Measurements from ENCODE around the gene BAD. TPM values are rescaled to one million over a fixed set of nuclear protein-coding genes. Genes with fewer than 3 reads are reported as not detected.
"Not testable (repeated sequence)": the region's sequence is repeated elsewhere in the genome, so short reads cannot be mapped to it uniquely, and the experiment has no call there.

Gene BAD
- 121 and 150 TPM in 2 replicates for total RNA-seq

GRCh38 chr11:64284048-64284961 is at the start of gene BAD:
TSS of gene BAD (minus strand) at chr11:64284665. CDS start at chr11:64284368, 297 bp downstream.
- no peak for DNase-seq (ENCODE audit: extremely low read depth, low read depth, low spot score)

GRCh38 chr11:64333556-64333955 is 49.1 kb upstream of the BAD start:
- no peak for DNase-seq (ENCODE audit: extremely low read depth, low read depth, low spot score)

DNA sequence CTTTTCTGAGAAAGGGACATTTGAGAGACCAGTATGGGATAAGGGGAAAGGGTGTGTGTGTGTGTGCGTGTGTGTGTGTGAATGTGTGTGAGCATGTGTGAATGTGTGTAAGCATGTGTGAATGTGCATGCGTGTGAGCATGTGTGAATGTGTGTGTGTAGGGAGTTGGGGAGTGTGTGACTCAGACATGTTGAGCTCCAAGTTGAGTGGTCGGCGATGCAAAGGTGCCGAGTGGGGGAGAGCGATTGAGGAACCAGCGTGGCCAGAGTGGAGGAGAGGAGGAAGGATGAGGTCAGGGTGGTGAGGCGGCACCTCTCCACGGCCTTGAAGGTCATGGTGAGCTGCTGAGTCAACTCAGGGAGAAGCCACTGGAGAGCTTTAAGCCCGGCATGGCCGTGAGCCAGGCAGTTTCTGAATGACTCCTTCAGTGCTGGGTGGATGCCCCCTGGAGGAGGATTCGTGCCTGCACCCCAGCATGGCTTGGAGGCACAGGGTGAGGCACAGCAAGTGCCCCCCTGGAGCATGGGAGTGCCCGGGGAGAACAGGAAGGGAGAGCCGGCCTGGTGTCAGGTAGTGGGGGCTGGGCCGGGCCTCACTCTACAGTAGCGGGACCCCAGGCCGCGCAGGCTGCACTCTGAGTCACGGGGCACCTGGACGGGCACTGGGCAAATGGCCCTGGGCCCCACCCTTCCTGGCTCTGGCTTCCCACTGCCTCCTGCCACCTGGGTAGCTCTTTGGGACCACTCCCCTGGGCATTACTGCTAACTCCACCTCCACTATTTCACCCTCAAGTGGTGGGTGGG is 47.3 kb upstream of the BAD start:
- DNase-seq (ENCODE audit: extremely low read depth, low read depth, low spot score): peak; percentile 42

DNA sequence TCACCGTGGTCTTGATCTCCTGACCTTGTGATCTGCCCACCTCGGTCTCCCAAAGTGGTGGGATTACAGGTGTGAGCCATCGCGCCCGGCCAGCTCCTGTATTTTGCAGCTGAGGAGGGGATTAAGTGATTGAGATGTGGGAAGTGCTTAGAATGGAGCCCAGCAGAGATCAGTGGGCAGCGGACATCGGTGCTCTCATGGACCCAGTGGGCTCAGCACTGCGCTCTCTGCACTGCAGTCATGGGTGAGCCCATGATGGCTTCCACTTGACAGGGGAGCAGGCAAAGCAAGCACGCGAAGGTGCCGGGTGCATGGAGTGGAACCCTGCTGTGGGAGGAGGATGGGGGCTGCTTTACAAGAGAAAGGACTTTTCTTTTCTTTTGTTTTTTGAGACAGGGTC is 46.4 kb upstream of the BAD start:
- DNase-seq (ENCODE audit: extremely low read depth, low read depth, low spot score): no peak

- DNase-seq (ENCODE audit: extremely low read depth, low read depth, low spot score): no peak
Measured at GRCh38 chr11:64327993-64328392, 43.5 kb upstream of the BAD start.

DNA sequence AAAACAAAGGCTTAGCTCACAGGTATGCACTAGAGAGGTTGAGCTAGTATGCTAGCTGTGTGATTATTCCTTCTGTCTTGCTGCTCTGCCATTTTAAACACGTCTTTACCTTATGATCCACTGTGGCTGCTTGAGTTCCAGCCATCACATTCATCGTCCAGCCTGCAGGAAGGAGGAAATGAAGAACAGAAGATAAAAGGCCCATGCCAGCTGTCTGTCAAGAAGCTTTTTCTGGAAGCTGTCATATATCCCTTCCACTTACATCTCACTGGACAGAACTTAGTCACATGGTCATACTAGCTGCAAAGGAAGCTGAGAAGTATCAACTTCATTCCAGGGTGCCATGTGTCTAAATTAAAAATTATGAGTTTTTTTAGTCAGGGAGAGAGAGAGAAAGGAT is 42.9 kb upstream of the BAD start:
- no peak for DNase-seq (ENCODE audit: extremely low read depth, low read depth, low spot score)

- DNase-seq (ENCODE audit: extremely low read depth, low read depth, low spot score): no peak
Measured at GRCh38 chr11:64324692-64325469, 40.4 kb upstream of the BAD start.

DNA sequence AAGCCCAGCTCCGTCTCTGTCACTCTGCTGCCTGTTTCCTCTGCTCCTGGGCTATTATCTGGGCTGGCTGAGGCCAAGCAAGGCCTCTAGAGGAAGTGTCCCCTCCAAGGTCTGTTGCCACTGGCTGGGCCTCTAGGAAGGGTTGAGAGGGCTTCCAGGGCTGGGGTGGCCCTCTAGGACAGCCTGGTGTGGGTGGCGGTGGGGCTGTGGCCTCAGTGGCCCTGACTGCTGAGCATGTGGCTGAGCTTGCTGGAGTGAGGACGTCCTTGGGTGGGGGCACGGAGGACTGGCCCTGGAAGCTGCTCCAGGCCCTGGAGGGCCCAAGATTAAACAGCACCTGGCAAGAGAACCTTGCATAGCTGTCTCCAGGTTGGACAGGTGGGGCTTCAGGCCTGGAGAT is 39.5 kb upstream of the BAD start:
- not testable (repeated sequence) for DNase-seq (ENCODE audit: extremely low read depth, low read depth, low spot score)

DNA sequence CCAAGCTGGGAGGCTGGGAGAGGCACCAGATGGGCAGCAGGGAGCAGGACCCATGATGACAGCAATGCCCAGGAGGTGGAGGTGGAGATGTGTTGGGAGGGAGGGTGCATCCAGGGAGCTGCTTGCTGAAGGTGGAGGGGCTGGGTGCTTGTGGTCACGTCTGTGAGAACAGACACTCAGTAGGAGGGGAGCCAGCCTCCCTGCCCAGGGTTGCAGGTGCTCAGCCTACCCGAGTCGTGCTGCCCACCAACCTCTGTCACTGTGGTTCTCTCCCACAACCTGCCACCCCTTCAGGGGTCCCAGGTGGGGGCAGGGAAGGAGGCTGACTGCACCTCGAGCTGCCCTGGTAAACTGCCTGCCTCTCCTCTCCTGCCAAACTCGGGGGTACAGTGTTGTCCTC is 38.9 kb upstream of the BAD start:
- DNase-seq (ENCODE audit: extremely low read depth, low read depth, low spot score): no peak

GRCh38 chr11:64322925-64323260 is 38.4 kb upstream of the BAD start:
- no peak for DNase-seq (ENCODE audit: extremely low read depth, low read depth, low spot score)

DNA sequence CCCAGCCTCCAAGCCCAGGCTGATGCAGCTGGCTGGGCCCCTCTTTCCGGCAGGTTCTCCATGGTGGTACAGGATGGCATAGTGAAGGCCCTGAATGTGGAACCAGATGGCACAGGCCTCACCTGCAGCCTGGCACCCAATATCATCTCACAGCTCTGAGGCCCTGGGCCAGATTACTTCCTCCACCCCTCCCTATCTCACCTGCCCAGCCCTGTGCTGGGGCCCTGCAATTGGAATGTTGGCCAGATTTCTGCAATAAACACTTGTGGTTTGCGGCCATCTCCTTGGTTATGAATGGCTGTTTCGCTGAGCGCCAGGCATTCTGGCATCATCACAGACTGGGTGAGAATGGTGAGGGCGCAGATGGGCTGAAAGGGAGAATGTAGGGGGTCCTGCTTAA is 37.1 kb upstream of the BAD start:
- DNase-seq (ENCODE audit: extremely low read depth, low read depth, low spot score): no peak

DNA sequence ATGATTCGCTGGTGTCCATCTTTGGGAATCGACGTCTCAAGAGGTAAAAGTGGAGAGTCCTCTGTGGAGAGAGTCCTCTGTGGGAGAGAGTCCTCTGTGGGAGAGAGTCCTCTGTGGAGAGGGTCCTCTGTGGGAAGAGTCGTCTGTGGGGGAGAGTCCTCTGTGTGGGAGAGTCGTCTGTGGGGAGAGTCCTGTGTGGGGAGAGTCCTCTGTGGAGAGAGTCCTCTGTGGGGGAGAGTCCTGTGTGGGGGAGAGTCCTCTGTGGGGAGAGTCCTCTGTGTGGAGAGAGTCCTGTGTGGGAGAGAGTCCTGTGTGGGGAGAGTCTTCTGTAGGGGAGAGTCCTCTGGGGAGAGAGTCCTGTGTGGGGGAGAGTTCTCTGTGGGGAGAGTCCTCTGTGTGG is 36.6 kb upstream of the BAD start:
- no peak for DNase-seq (ENCODE audit: extremely low read depth, low read depth, low spot score)

DNA sequence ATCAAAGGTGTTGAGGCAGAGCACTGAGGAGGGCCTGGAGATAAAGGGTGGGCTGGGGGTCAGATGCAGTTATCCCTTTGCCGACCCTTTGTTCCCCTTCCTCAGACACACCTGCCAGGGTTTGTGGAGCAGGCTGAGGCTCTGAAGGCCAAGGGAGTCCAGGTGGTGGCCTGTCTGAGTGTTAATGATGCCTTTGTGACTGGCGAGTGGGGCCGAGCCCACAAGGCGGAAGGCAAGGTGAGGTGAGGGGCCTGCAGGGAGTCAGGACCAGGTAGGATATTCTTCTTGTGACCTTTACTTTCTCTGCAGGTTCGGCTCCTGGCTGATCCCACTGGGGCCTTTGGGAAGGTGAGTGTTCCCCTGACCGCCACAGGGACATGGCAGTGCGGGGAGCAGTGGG is 36.1 kb upstream of the BAD start:
- DNase-seq (ENCODE audit: extremely low read depth, low read depth, low spot score): no peak

- no peak for DNase-seq (ENCODE audit: extremely low read depth, low read depth, low spot score)
Measured at GRCh38 chr11:64318766-64319761, 34.6 kb upstream of the BAD start.

DNA sequence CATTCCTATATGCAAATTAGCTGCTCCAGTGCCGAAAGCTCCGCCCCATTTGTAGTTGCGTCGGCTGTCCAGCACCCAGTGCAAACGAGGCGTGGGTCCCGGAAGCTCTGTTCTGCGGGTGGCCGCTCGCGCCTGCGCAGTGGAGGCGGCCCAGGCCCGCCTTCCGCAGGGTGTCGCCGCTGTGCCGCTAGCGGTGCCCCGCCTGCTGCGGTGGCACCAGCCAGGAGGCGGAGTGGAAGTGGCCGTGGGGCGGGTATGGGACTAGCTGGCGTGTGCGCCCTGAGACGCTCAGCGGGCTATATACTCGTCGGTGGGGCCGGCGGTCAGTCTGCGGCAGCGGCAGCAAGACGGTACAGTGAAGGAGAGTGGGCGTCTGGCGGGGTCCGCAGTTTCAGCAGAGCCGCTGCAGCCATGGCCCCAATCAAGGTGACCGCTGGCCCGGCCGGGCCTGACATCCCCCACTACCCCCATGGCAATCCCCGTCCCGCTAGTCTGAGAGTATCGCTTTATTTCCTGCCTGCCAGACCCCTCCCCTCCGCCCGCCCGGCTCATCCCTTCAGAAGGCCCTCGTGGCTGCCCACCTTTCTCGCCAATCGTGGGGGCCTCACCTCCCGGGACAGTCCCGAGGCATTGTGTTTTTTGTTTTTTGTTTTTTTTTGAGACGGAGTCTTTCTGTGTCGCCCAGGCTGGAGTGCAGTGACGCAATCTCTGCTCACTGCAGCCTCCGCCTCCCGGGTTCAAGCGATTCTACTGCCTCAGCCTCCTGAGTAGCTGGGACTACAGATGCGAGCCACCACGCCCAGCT is 33.7 kb upstream of the BAD start, which contains the start of gene PRDX5:
Gene PRDX5, plus strand, starts transcription at position 161 of the 805 bp plus-strand sequence. Its CDS starts 95 bp downstream, at position 256.
- DNase-seq (ENCODE audit: extremely low read depth, low read depth, low spot score): peak; percentile 61

DNA sequence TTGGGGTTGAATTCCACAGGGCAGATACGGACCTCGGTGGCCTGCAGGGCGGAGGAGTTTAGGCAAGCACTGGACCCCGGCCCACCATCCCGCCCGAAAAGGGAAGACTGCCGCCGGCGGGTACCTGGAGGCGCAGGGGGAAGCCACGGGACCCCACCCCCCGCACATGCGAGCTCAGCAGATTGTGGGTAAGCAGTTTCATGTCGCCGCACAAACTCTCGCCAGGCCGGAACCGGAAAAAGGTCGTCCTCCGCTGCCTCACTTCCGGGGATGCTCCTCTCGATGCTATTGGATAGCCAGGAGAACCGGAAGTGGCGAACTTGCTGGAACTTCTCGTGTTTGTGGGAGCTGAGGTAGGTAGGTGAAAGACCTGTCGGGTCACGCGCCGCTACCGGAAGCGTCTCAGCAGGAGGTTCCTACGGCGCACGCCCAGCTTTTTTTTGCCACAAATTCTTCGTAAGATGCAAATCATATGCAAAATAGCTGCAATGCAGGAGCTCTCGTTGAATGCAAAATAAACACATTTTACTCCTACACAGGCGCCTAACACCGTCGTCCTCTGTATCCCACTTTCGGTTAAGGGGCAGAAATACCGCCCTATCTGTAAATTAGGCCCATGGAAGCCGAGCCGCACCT is 33.0 kb upstream of the BAD start, which contains the start of gene TRMT112:
Gene TRMT112, minus strand, starts transcription at position 235 of the 636 bp plus-strand sequence. Its CDS starts 33 bp downstream, at position 202.
- peak; percentile 77 for DNase-seq (ENCODE audit: extremely low read depth, low read depth, low spot score)

DNA sequence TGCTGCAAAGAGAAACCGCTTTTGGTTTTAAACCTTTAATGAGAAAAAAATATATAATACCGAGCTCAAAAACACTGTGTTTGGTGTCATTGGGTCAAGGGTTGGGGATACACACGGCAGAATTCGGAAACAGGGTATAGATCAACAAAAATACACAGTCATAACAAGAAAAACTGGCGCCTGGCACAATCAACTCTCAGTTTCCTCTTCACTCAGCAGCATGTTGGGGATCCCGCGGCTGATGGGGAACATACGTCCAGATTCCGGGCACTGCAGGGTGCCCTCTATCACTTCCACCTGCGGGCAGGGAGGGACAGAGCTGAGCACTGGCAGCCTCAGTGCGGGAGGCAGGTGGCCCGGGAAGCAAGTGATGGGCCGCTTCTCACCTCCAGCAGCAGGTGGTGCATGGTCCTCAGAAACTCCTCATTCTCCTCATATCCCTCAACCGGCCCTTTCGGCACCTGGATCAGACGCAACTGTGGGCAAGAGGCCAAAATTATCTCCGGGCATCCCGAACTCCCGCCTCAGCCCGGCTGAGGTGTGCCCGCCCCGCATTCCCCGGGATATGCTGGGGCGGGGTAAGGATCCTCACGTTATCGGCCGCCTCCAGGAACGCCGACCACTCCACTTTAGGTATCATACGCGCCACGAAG is 32.3 kb upstream of the BAD start:
- DNase-seq (ENCODE audit: extremely low read depth, low read depth, low spot score): no peak

All from glomerular endothelial cell (primary cell).